ENCODE measurements around the gene AK5.

DNA sequence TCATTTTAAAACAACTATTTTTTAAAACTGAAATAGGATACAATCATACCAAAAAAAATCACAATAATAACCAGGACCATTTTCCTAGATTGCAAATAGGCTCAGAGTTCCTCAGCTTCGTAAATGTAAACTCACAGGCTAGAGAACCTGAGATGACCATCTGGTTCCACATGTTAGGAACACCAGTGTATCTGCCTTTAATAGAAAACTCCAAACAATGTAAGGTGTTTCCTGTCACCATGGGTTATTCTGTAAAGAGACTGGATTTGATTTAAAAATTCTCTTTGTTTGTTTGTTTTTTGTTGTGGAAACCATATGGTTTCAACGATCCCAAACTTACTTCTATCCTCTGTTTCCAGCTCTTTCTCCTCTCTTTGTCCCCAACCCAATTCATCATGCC is 203.1 kb downstream of the AK5 start:
- TF ChIP-seq RNF2 (IDR thresholded peaks at IDR 0.05; ENCODE audit: borderline replicate concordance, low read depth): no peak
- no peak for TF ChIP-seq HDAC2 (IDR thresholded peaks at IDR 0.05)
- no peak for TF ChIP-seq CHD2 (IDR thresholded peaks at IDR 0.05; ENCODE audit: low read length, partially characterized antibody)
- TF ChIP-seq, protein P1, sequence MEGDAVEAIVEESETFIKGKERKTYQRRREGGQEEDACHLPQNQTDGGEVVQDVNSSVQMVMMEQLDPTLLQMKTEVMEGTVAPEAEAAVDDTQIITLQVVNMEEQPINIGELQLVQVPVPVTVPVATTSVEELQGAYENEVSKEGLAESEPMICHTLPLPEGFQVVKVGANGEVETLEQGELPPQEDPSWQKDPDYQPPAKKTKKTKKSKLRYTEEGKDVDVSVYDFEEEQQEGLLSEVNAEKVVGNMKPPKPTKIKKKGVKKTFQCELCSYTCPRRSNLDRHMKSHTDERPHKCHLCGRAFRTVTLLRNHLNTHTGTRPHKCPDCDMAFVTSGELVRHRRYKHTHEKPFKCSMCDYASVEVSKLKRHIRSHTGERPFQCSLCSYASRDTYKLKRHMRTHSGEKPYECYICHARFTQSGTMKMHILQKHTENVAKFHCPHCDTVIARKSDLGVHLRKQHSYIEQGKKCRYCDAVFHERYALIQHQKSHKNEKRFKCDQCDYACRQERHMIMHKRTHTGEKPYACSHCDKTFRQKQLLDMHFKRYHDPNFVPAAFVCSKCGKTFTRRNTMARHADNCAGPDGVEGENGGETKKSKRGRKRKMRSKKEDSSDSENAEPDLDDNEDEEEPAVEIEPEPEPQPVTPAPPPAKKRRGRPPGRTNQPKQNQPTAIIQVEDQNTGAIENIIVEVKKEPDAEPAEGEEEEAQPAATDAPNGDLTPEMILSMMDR (IDR thresholded peaks at IDR 0.05): no peak
- TF ChIP-seq, protein P2, sequence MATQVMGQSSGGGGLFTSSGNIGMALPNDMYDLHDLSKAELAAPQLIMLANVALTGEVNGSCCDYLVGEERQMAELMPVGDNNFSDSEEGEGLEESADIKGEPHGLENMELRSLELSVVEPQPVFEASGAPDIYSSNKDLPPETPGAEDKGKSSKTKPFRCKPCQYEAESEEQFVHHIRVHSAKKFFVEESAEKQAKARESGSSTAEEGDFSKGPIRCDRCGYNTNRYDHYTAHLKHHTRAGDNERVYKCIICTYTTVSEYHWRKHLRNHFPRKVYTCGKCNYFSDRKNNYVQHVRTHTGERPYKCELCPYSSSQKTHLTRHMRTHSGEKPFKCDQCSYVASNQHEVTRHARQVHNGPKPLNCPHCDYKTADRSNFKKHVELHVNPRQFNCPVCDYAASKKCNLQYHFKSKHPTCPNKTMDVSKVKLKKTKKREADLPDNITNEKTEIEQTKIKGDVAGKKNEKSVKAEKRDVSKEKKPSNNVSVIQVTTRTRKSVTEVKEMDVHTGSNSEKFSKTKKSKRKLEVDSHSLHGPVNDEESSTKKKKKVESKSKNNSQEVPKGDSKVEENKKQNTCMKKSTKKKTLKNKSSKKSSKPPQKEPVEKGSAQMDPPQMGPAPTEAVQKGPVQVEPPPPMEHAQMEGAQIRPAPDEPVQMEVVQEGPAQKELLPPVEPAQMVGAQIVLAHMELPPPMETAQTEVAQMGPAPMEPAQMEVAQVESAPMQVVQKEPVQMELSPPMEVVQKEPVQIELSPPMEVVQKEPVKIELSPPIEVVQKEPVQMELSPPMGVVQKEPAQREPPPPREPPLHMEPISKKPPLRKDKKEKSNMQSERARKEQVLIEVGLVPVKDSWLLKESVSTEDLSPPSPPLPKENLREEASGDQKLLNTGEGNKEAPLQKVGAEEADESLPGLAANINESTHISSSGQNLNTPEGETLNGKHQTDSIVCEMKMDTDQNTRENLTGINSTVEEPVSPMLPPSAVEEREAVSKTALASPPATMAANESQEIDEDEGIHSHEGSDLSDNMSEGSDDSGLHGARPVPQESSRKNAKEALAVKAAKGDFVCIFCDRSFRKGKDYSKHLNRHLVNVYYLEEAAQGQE (IDR thresholded peaks at IDR 0.05): no peak
- no peak for TF ChIP-seq CHD4 (IDR thresholded peaks at IDR 0.05; ENCODE audit: borderline replicate concordance)
- no peak for TF ChIP-seq POLR2A (IDR thresholded peaks at IDR 0.05; ENCODE audit: low read length)
- no peak for TF ChIP-seq JUN (IDR thresholded peaks at IDR 0.05)

Measured in A549 (cell line).